ENCODE data around the gene FURIN.

Gene FURIN

DNA sequence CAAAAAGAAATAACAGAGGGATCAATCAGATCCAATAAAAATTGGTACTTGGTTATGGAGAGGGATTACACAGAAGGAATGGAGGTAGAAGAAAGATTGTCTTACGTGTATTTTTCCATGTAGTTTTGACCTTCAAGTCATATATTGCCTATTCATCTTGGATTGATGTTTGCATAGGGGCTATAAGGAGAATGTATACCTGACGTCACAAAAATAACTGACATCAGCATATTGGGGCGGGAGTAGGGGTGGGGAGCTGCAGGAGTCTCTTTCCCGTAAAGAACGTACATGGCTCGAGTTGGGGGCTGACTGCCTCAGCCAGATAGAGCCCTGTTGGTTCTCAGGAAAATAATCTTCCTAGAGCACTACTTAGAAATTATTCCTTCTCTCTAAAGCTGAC is 5.9 kb upstream of the FURIN start:
- Histone ChIP-seq H3K27ac (replicated peaks) (peak overlapping the region; percentile 61; the same call in 1 of the 2 replicates), H3K27me3 (ENCODE audit: insufficient read depth, poor library complexity, severe bottlenecking) (no peaks in the 10 kb centered on the region), H3K4me3 (replicated peaks; ENCODE audit: insufficient read depth, low read length) (no peak overlapping the region)
- no peak for DNase-seq (ENCODE audit: low read depth in 1 of 2, low spot score in 1 of 2)
- TF ChIP-seq POLR2AphosphoS5 (IDR thresholded peaks at IDR 0.05; ENCODE audit: low read depth) (no peak), SPI1 (IDR thresholded peaks at IDR 0.05; ENCODE audit: borderline replicate concordance, low read depth) (no peak), CTCF (IDR thresholded peaks at IDR 0.05; ENCODE audit: insufficient read depth, low read length) (no peak), GABPA (IDR thresholded peaks at IDR 0.05; ENCODE audit: low read depth) (no peak)
- TF ChIP-seq, protein P1, sequence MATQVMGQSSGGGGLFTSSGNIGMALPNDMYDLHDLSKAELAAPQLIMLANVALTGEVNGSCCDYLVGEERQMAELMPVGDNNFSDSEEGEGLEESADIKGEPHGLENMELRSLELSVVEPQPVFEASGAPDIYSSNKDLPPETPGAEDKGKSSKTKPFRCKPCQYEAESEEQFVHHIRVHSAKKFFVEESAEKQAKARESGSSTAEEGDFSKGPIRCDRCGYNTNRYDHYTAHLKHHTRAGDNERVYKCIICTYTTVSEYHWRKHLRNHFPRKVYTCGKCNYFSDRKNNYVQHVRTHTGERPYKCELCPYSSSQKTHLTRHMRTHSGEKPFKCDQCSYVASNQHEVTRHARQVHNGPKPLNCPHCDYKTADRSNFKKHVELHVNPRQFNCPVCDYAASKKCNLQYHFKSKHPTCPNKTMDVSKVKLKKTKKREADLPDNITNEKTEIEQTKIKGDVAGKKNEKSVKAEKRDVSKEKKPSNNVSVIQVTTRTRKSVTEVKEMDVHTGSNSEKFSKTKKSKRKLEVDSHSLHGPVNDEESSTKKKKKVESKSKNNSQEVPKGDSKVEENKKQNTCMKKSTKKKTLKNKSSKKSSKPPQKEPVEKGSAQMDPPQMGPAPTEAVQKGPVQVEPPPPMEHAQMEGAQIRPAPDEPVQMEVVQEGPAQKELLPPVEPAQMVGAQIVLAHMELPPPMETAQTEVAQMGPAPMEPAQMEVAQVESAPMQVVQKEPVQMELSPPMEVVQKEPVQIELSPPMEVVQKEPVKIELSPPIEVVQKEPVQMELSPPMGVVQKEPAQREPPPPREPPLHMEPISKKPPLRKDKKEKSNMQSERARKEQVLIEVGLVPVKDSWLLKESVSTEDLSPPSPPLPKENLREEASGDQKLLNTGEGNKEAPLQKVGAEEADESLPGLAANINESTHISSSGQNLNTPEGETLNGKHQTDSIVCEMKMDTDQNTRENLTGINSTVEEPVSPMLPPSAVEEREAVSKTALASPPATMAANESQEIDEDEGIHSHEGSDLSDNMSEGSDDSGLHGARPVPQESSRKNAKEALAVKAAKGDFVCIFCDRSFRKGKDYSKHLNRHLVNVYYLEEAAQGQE (IDR thresholded peaks at IDR 0.05; ENCODE audit: insufficient replicate concordance, low read depth), result no peak

DNA sequence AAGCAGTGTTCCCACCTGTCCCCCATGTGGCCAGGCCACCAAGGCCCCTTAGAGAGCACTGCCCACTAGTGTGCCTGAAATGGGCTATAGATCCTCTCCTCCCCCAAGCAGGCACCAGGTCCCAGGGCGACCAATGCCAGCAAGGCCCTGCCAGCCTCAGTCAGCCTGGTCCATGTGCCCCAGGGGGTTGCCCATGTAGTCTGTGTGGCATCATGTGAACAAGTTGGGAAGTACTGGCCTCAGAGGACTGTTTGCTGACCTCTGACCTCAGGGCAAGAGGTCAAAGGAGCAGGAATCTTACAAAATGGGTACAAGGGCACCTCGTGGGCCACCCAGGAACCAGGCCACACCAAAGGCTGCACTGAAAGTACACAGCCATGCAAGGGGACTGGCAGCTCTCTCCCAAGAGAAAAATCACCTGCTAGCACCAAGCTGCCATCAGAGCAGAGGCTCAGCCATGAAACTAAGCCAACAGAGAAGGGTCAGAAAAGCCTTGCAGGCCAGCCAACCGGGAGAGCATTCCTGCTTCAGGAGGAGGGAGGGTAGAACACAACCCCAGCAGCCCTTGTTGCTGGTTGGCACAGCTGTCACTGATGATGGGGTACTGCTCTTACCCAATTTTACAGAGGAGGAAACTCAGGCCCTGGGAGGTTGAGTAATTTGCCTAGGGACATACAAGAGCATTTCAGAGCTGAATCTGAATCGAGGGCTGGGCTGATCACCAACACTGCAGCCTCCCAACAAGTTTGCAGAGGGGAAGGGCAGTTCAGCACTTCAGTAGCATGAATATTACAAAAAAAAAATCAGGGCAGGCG is 5.2 kb upstream of the FURIN start:
- peak overlapping the region; percentile 61 for H3K27ac ChIP-seq (replicated peaks)
- H3K4me3 ChIP-seq (replicated peaks; ENCODE audit: insufficient read depth, low read length), result no peak overlapping the region
- DNase-seq (ENCODE audit: low read depth in 1 of 2, low spot score in 1 of 2), result peak; percentile 94 to 99
- no peak for TF ChIP-seq GABPA (IDR thresholded peaks at IDR 0.05; ENCODE audit: low read depth)
- TF ChIP-seq CTCF (IDR thresholded peaks at IDR 0.05; ENCODE audit: insufficient read depth, low read length), result no peak
- TF ChIP-seq POLR2AphosphoS5 (IDR thresholded peaks at IDR 0.05; ENCODE audit: low read depth), result no peak
- no peak for TF ChIP-seq SPI1 (IDR thresholded peaks at IDR 0.05; ENCODE audit: borderline replicate concordance, low read depth)
- H3K27me3 ChIP-seq (ENCODE audit: insufficient read depth, poor library complexity, severe bottlenecking), result no peaks in the 10 kb centered on the region

GRCh38 chr15:90863987-90864386 is 4.4 kb upstream of the FURIN start:
- DNase-seq (ENCODE audit: low read depth in 1 of 2, low spot score in 1 of 2), result no peak
- no peaks in the 10 kb centered on the region for H3K27me3 ChIP-seq (ENCODE audit: insufficient read depth, poor library complexity, severe bottlenecking)
- H3K4me3 ChIP-seq (replicated peaks; ENCODE audit: insufficient read depth, low read length), result no peak overlapping the region
- 0 out of 2 replicates have a peak overlapping the region, but pooled peaks have one; percentile 12 for H3K27ac ChIP-seq (replicated peaks)
- TF ChIP-seq SPI1 (IDR thresholded peaks at IDR 0.05; ENCODE audit: borderline replicate concordance, low read depth) (no peak), GABPA (IDR thresholded peaks at IDR 0.05; ENCODE audit: low read depth) (no peak), CTCF (IDR thresholded peaks at IDR 0.05; ENCODE audit: insufficient read depth, low read length) (no peak), POLR2AphosphoS5 (IDR thresholded peaks at IDR 0.05; ENCODE audit: low read depth) (no peak)
- TF ChIP-seq, protein P1 (IDR thresholded peaks at IDR 0.05; ENCODE audit: insufficient replicate concordance, low read depth), result no peak

Data from HL-60 (cell line).